Measurements from ENCODE around the gene FAXDC2. TPM values are rescaled to one million over a fixed set of nuclear protein-coding genes. Genes with fewer than 3 reads are reported as not detected.

Gene FAXDC2
- total and polyA plus RNA-seq, 9 of the 15 experiments (the other 6 are each of a cell fraction or from before 2014, with no cell fraction given) = 2.4 to 30.0 (median 9.9) TPM

DNA sequence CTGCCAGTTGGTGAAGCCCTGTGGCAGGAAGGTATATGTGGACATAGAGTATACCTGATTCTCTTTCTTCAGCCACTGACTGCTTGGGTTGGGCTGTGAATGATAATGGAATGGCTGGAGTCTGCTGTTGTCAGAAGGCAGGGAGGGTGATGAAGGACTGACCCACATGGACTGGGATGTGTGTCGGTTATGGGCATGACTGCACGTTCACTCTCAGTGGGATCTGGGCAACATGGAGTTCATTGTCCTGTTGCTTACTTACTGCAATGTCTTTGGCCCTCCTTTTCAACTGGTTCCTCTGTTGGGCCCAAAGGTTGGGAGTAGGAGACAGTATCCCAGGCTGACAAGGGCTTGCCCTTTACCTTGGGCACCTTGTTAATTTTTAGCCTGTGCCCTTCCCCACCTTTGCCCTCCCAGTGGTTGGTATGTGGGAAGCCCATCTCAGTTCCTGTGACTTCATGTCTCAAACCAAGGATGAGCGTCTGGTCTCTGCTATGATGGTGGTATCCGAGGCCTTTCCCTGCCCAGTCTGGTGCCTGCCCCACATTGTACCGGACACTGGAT, 34.6 kb downstream of the FAXDC2 start:
- H3K4me3 ChIP-seq = no peak overlapping the region
- no peaks in the 10 kb centered on the region for H3K27me3 ChIP-seq (ENCODE audit: control insufficient read depth in 2 of 2, insufficient read depth in 2 of 2, low read length in 2 of 2)
- intact Hi-C loops (cut with micrococcal nuclease) (no loop called here), in situ Hi-C loops (cut with MboI) (no loop called here)
- peaks cover 3% of the 10 kb centered on the region for H3K9me1 ChIP-seq (ENCODE audit: control insufficient read depth, insufficient read depth, low read length)
- H3K4me1 ChIP-seq (replicated peaks in 1 of 2; ENCODE audit: control insufficient read depth in 2 of 2, insufficient read depth in 2 of 2, low read length in 2 of 2) = peaks cover 19 to 26% of the 10 kb centered on the region in 2 experiments
- ATAC-seq (no peak), FAIRE-seq (no peak), DNase-seq (ENCODE audit: extremely low read depth in 1 of 4, low spot score in 3 of 4) (no peak)
- POLR2A ChIA-PET = no interaction called here
- TF ChIP-seq JUN (IDR thresholded peaks at IDR 0.05; ENCODE audit: borderline replicate concordance, low read depth, low read length) (no peak), JUN (CRISPR knock-in tag; IDR thresholded peaks at IDR 0.05; ENCODE audit: borderline replicate concordance) (no peak), POLR2A (conservative IDR thresholded peaks at IDR 0.05) (peak; percentile 24; the same call in 1 of the 2 replicates), ZNF408 (CRISPR knock-in tag; IDR thresholded peaks at IDR 0.05; ENCODE audit: low read depth) (no peak), MTA1 (IDR thresholded peaks at IDR 0.05; ENCODE audit: borderline replicate concordance) (no peak), POU5F1 (IDR thresholded peaks at IDR 0.05; ENCODE audit: borderline replicate concordance, low read depth, low read length, partially characterized antibody) (no peak)
- TF ChIP-seq, protein P1, sequence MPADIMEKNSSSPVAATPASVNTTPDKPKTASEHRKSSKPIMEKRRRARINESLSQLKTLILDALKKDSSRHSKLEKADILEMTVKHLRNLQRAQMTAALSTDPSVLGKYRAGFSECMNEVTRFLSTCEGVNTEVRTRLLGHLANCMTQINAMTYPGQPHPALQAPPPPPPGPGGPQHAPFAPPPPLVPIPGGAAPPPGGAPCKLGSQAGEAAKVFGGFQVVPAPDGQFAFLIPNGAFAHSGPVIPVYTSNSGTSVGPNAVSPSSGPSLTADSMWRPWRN (IDR thresholded peaks at IDR 0.05; ENCODE audit: low read depth) = no peak
- TF ChIP-seq, protein P2, sequence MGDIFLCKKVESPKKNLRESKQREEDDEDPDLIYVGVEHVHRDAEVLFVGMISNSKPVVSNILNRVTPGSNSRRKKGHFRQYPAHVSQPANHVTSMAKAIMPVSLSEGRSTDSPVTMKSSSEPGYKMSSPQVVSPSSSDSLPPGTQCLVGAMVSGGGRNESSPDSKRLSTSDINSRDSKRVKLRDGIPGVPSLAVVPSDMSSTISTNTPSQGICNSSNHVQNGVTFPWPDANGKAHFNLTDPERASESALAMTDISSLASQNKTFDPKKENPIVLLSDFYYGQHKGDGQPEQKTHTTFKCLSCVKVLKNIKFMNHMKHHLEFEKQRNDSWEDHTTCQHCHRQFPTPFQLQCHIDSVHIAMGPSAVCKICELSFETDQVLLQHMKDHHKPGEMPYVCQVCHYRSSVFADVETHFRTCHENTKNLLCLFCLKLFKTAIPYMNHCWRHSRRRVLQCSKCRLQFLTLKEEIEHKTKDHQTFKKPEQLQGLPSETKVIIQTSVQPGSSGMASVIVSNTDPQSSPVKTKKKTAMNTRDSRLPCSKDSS (IDR thresholded peaks at IDR 0.05; ENCODE audit: low read depth, partially characterized antibody) = no peak
- CTCF ChIA-PET (ENCODE audit: low intra/inter-chr PET ratio) = no interaction called here
- WGBS (ENCODE audit: insufficient coverage, low coverage, missing lambda C conversion rate) = 90% methylated on average over 5 of the region's 5 CpGs
- no peak overlapping the region for H2AFZ ChIP-seq (ENCODE audit: low read depth, low read length)
- H4K20me1 ChIP-seq (replicated peaks; ENCODE audit: control insufficient read depth, insufficient read depth, low read length) = peaks cover 6% of the 10 kb centered on the region; the same call in 1 of the 2 replicates
- peaks cover 97% of the 10 kb centered on the region for H3K36me3 ChIP-seq (ENCODE audit: control insufficient read depth, insufficient read depth, low read length)
- no peak overlapping the region for H3K4me2 ChIP-seq (ENCODE audit: insufficient read depth, low read length)
- no TSS peak for BruUV-seq (replicated peaks)
- H3K9me3 ChIP-seq (replicated peaks; ENCODE audit: control insufficient read depth, insufficient read depth, low read depth, low read length) = no peaks in the 10 kb centered on the region
- peaks cover 12% of the 10 kb centered on the region; the same call in 1 of the 3 replicates for H3K79me2 ChIP-seq (ENCODE audit: control insufficient read depth, insufficient read depth, low read length)
- H3K9ac ChIP-seq (ENCODE audit: insufficient read depth in 1 of 2, low read depth in 2 of 2, low read length in 2 of 2) = no peak overlapping the region
- no peak overlapping the region; the same call in 2 of the 3 replicates for H3K27ac ChIP-seq (ENCODE audit: extremely low read depth, low read depth, low read length)

Measured in K562 (cell line).